K562 (cell line): ENCODE data around the gene ST6GALNAC3. TPM values are rescaled to one million over a fixed set of nuclear protein-coding genes. Genes with fewer than 3 reads are reported as not detected.

Experiments
- ATAC-seq: fragments of 200-7000 bp; cut with Tn5 transposase; 3 replicates; pipeline ENCODE4 v1.9.1; 2020; ENCODE audit warnings: moderate library complexity
- BruUV-seq: library from RNA; stranded (reverse); fragments of 400-500 nt; replicated peaks from 2 replicates; lab custom pipeline; 2021; lab: Mats Ljungman, UMichigan
- CTCF ChIA-PET: fragments of 300-600 bp; formaldehyde crosslinking; extraction: SDS; loops from one replicate; lab custom pipeline; 2021; ENCODE audit warnings: low intra/inter-chr PET ratio; lab: Yijun Ruan, JAX
- POLR2A ChIA-PET: fragments of 300-600, 350-650 bp; sonication (Branson Sonifier 250); formaldehyde crosslinking; extraction: SDS; loops from one replicate; lab custom pipeline; 2021; ENCODE audit warnings: antibody characterized with exemption, inconsistent platforms; lab: Yijun Ruan, JAX
- DNase-seq, 4 experiments: peaks; one replicate each; pipeline versions ENCODE4 v3.0.0 to v3.0.0-alpha.2; 2011 to 2018; ENCODE audit warnings: low spot score in 3 of 4, mixed read lengths in 3 of 4; ENCODE audit errors: extremely low read depth in 1 of 4
- FAIRE-seq: peaks from 2 replicates; lab custom pipeline; 2011; peaks lifted over from hg19 to GRCh38; lab: Jason Lieb, UNC
- H2AFZ ChIP-seq: 2 replicates; pipeline ENCODE4 v1.6.0; 2011; ENCODE audit warnings: low read depth, low read length, control low read depth, inconsistent platforms
- H3K27ac ChIP-seq: fragments of 200-600 bp; 3 replicates; pipeline ENCODE4 v1.8.0; 2011; ENCODE audit warnings: low read depth, mild to moderate bottlenecking, control low read depth, inconsistent platforms, low read length, moderate library complexity, mixed read lengths; ENCODE audit errors: extremely low read depth
- H3K27me3 ChIP-seq, 2 experiments: fragments of 300-600 bp in 1 of 2; 2 replicates in 1 of 2; 3 replicates in 1 of 2; pipeline versions ENCODE4 v1.6.0 to v1.8.0; 2011; ENCODE audit warnings: inconsistent platforms in 2 of 2, low read length in 2 of 2, mild to moderate bottlenecking in 1 of 2, mixed read lengths in 1 of 2, moderate library complexity in 1 of 2; ENCODE audit not compliant: control insufficient read depth in 2 of 2, insufficient read depth in 2 of 2
- H3K36me3 ChIP-seq: fragments of 300-600 bp; 3 replicates; pipeline ENCODE4 v1.8.0; 2011; ENCODE audit warnings: mild to moderate bottlenecking, low read length, inconsistent platforms; ENCODE audit not compliant: control insufficient read depth, insufficient read depth
- H3K4me1 ChIP-seq, 2 experiments: fragments of 200-600 bp in 1 of 2; replicated peaks in 1 of 2; 2 replicates in 1 of 2; 3 replicates in 1 of 2; pipeline versions ENCODE4 v1.5.1 to v1.8.0; 2011; ENCODE audit warnings: inconsistent platforms in 2 of 2, low read length in 2 of 2, mild to moderate bottlenecking in 1 of 2, mixed read lengths in 1 of 2, moderate library complexity in 1 of 2; ENCODE audit not compliant: control insufficient read depth in 2 of 2, insufficient read depth in 2 of 2
- H3K4me2 ChIP-seq: 2 replicates; pipeline ENCODE4 v1.6.1; 2011; ENCODE audit warnings: low read length, control low read depth, inconsistent platforms, mixed read lengths; ENCODE audit not compliant: insufficient read depth
- H3K4me3 ChIP-seq: fragments of 200-600 bp; sonication (generic), shearing (Covaris generic); 2 replicates; pipeline ENCODE4 v1.5.1; 2016; ENCODE audit warnings: control low read depth, inconsistent platforms
- H3K79me2 ChIP-seq: fragments of 200-600 bp; 3 replicates; pipeline ENCODE4 v1.8.0; 2011; ENCODE audit warnings: low read length, inconsistent platforms; ENCODE audit not compliant: control insufficient read depth, insufficient read depth
- H3K9ac ChIP-seq, 2 experiments: 2 replicates each; pipeline versions ENCODE4 v1.6.0 to v1.6.1; 2011; ENCODE audit warnings: low read depth in 2 of 2, low read length in 2 of 2, control low read depth in 1 of 2, inconsistent platforms in 1 of 2, mild to moderate bottlenecking in 1 of 2, mixed read lengths in 1 of 2; ENCODE audit not compliant: insufficient read depth in 1 of 2
- H3K9me1 ChIP-seq: one replicate; pipeline ENCODE4 v1.6.0; 2011; ENCODE audit warnings: inconsistent platforms, mild to moderate bottlenecking, low read length, moderate library complexity; ENCODE audit not compliant: control insufficient read depth, insufficient read depth
- H3K9me3 ChIP-seq: replicated peaks from 2 replicates; pipeline ENCODE4 v1.5.1; 2011; ENCODE audit warnings: low read depth, low read length, inconsistent platforms; ENCODE audit not compliant: control insufficient read depth, insufficient read depth
- H4K20me1 ChIP-seq: replicated peaks from 2 replicates; pipeline ENCODE4 v1.6.1; 2011; ENCODE audit warnings: low read length, inconsistent platforms, mixed read lengths; ENCODE audit not compliant: control insufficient read depth, insufficient read depth
- AFF4 ChIP-seq: sonication (generic); formaldehyde crosslinking; IDR thresholded peaks from 2 replicates; pipeline ENCODE4 v1.8.0; 2023; ENCODE audit warnings: mild to moderate bottlenecking, missing genetic modification reagents
- CC2D1A ChIP-seq: fragments of 450-650 bp; IDR thresholded peaks from 2 replicates; pipeline ENCODE4 v1.6.1; 2017; ENCODE audit warnings: mild to moderate bottlenecking
- E2F6 ChIP-seq, 2 experiments: IDR thresholded peaks; 2 replicates each; pipeline ENCODE4 v1.6.1; 2011; ENCODE audit warnings: borderline replicate concordance in 1 of 2, control low read depth in 1 of 2, low read depth in 1 of 2, low read length in 1 of 2, mild to moderate bottlenecking in 1 of 2, mixed read lengths in 1 of 2, moderate library complexity in 1 of 2; ENCODE audit not compliant: insufficient read depth in 1 of 2, insufficient read length in 1 of 2, poor library complexity in 1 of 2, severe bottlenecking in 1 of 2; ENCODE audit errors: extremely low read depth in 1 of 2
- EWSR1 ChIP-seq: fragments of 450-650 bp; IDR thresholded peaks from 2 replicates; pipeline ENCODE4 v1.6.1; 2018; ENCODE audit warnings: borderline replicate concordance, mild to moderate bottlenecking, low read depth, moderate library complexity; ENCODE audit not compliant: partially characterized antibody
- HMG20B ChIP-seq: fragments of 250-450 bp; sonication (Bioruptor Pico); IDR thresholded peaks from 2 replicates; pipeline ENCODE4 v1.5.0; 2021; ENCODE audit warnings: mild to moderate bottlenecking
- HNRNPLL ChIP-seq: fragments of 200-400 bp; formaldehyde crosslinking; IDR thresholded peaks from 2 replicates; pipeline ENCODE4 v1.6.1; 2017; ENCODE audit warnings: low read length, low read depth, mild to moderate bottlenecking; ENCODE audit not compliant: poor library complexity, severe bottlenecking
- SAFB ChIP-seq: fragments of 200-400 bp; formaldehyde crosslinking; IDR thresholded peaks from 2 replicates; pipeline ENCODE4 v1.6.1; 2017; ENCODE audit warnings: low read depth, low read length, borderline replicate concordance
- THRA ChIP-seq: fragments of 450-650 bp; IDR thresholded peaks from 2 replicates; pipeline ENCODE4 v1.6.1; 2017; ENCODE audit warnings: mild to moderate bottlenecking, moderate library complexity
- ZBTB49 ChIP-seq: sonication (generic); formaldehyde crosslinking; IDR thresholded peaks from 2 replicates; pipeline ENCODE4 v1.8.0; 2022; ENCODE audit warnings: missing genetic modification reagents, mild to moderate bottlenecking, borderline replicate concordance
- WGBS: fragments of 100-300 bp; shearing (Covaris generic); methylation state at CpG from one replicate; pipeline ENCODE4 v1.1.6; 2016; ENCODE audit warnings: low coverage, mixed read lengths; ENCODE audit not compliant: insufficient coverage; ENCODE audit errors: missing lambda C conversion rate; 5-methylcytosine and 5-hydroxymethylcytosine counted together
- in situ Hi-C: fragments of 300-500 bp; cut with MboI; formaldehyde crosslinking; loops from 4 replicates; pipeline ENCODE4 v1.15.0; 2018; ENCODE audit warnings: inconsistent platforms, mixed read lengths
- intact Hi-C: fragments of 100-400 bp; cut with micrococcal nuclease; formaldehyde crosslinking; loops from 2 replicates; pipeline ENCODE4 v1.14.2; 2022
- polyA plus RNA-seq, 8 experiments: library from polyadenylated mRNA; depleted of rRNA in 4 of 8; stranded (reverse) in 5 of 8; unstranded in 3 of 8; fragments of >200 nt; fragmentation: Nextera tagmentation in 2 of 8; fragmentation: Illumina TruSeq in 1 of 8; extraction: Ambion mirVana in 2 of 8; extraction: Trizol in 1 of 8; gene quantifications; 2 replicates each; pipeline versions ENCODE4 v1.2.1 to v1.2.3, GENCODE V29; 2011 to 2014; ENCODE audit warnings: inconsistent platforms in 1 of 8, missing spikeins in 1 of 8
- total RNA-seq, 7 experiments: library from RNA; depleted of rRNA in 6 of 7; stranded (reverse); fragments of >200 nt in 6 of 7; fragmentation: Illumina TruSeq in 2 of 7; extraction: Trizol in 2 of 7; gene quantifications; 2 replicates each; pipeline versions ENCODE4 v1.2.1 to v1.2.3, GENCODE V29; 2011 to 2021; ENCODE audit warnings: low replicate concordance in 1 of 7
- TF ChIP-seq, protein P1 (sequence below): fragments of 450-650 bp; IDR thresholded peaks from 2 replicates; pipeline ENCODE4 v1.6.1; 2016; ENCODE audit warnings: missing biosample characterization, missing genetic modification characterization

The ST6GALNAC3 gene
- total and polyA plus RNA-seq, 9 of the 15 experiments (the other 6 are each of a cell fraction or from before 2014, with no cell fraction given) = 0.04 to 0.29 (median 0.18) TPM; not detected in 6

DNA sequence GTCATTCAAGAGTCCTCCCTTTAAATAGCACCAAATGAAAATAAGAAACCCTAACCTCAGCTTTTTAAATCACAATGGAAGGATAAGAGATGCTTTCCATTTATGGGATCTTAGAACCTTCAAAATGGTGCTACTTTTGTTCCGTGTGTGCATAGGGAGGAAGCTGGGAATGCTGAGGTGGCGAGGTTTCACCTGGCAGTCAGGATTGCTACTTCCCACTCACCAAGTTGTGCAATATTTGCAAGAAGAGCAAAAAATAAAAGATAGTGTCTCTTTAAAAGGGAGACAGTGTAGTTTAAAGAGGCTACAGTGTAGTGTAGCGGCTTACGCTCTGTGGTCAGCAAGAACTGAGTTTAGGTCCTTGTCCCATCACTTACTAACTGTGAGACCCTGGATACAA, 400.4 kb downstream of the ST6GALNAC3 start:
- H3K27me3 ChIP-seq = no peaks in the 10 kb centered on the region
- no peak for ATAC-seq
- in situ Hi-C loops = no loop called here
- no peaks in the 10 kb centered on the region for H3K36me3 ChIP-seq
- H2AFZ ChIP-seq = no peak overlapping the region
- ChIA-PET POLR2A (no interaction called here), CTCF (no interaction called here)
- H3K27ac ChIP-seq = no peak overlapping the region
- no peaks in the 10 kb centered on the region for H4K20me1 ChIP-seq
- DNase-seq = no peak
- FAIRE-seq = no peak
- no peaks in the 10 kb centered on the region for H3K9me3 ChIP-seq
- H3K79me2 ChIP-seq = no peaks in the 10 kb centered on the region
- WGBS = 2% methylated on average over 4 of the region's 4 CpGs
- no peaks in the 10 kb centered on the region for H3K4me1 ChIP-seq
- no peaks in the 10 kb centered on the region for H3K9me1 ChIP-seq
- TF ChIP-seq, protein P1, sequence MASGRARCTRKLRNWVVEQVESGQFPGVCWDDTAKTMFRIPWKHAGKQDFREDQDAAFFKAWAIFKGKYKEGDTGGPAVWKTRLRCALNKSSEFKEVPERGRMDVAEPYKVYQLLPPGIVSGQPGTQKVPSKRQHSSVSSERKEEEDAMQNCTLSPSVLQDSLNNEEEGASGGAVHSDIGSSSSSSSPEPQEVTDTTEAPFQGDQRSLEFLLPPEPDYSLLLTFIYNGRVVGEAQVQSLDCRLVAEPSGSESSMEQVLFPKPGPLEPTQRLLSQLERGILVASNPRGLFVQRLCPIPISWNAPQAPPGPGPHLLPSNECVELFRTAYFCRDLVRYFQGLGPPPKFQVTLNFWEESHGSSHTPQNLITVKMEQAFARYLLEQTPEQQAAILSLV (tag) = no peak
- TF ChIP-seq AFF4 (CRISPR knock-in tag) = no peak
- TF ChIP-seq E2F6 (IDR thresholded peaks at IDR 0.05; ENCODE audit: borderline replicate concordance in 1 of 2, extremely low read depth in 1 of 2, insufficient read depth in 1 of 2, insufficient read length in 1 of 2, low read depth in 1 of 2, low read length in 1 of 2, poor library complexity in 1 of 2, severe bottlenecking in 1 of 2) = no peak
- no peak for TF ChIP-seq HMG20B
- no peak for TF ChIP-seq THRA
- TF ChIP-seq EWSR1 = no peak
- TF ChIP-seq HNRNPLL = no peak
- no peak for TF ChIP-seq CC2D1A
- no peak for TF ChIP-seq SAFB
- no peak for TF ChIP-seq ZBTB49 (CRISPR knock-in tag)
- TF ChIP-seq, all 486 proteins: peak for 0
- H3K4me3 ChIP-seq = no peak overlapping the region
- H3K9ac ChIP-seq = no peak overlapping the region
- intact Hi-C loops = no loop called here
- no peak overlapping the region for H3K4me2 ChIP-seq
- no TSS peak for BruUV-seq
